HUES48 (cell line): ENCODE data around the gene CTNNBL1.

Experiments
- H3K27ac ChIP-seq: one replicate; pipeline ENCODE4 v1.7.0; 2013; ENCODE audit warnings: low read depth, low read length, inconsistent platforms
- H3K27me3 ChIP-seq: 2 replicates; pipeline ENCODE4 v1.6.1; 2013; ENCODE audit warnings: mild to moderate bottlenecking, low read length; ENCODE audit not compliant: control insufficient read depth, insufficient read depth
- H3K36me3 ChIP-seq: 2 replicates; pipeline ENCODE4 v1.6.1; 2013; ENCODE audit warnings: low read length; ENCODE audit not compliant: control insufficient read depth, insufficient read depth
- H3K4me1 ChIP-seq: 2 replicates; pipeline ENCODE4 v1.6.1; 2013; ENCODE audit warnings: mild to moderate bottlenecking, low read length; ENCODE audit not compliant: control insufficient read depth, insufficient read depth
- H3K4me3 ChIP-seq: 2 replicates; pipeline ENCODE4 v1.5.1; 2013; ENCODE audit warnings: mild to moderate bottlenecking, low read depth, low read length
- H3K9ac ChIP-seq: 2 replicates; pipeline ENCODE4 v1.6.1; 2013; ENCODE audit warnings: mild to moderate bottlenecking, low read depth, low read length, moderate library complexity
- H3K9me3 ChIP-seq: 2 replicates; pipeline ENCODE4 v1.6.1; 2013; ENCODE audit warnings: low read length; ENCODE audit not compliant: control insufficient read depth, insufficient read depth

The CTNNBL1 gene

GRCh38 chr20:37841389-37841788 lies 147.6 kb downstream of the CTNNBL1 start:
- no peak overlapping the region for H3K9ac ChIP-seq
- H3K36me3 ChIP-seq: peaks cover 18% of the 10 kb centered on the region; the same call in 1 of the 2 replicates

GRCh38 chr20:37841971-37842370 lies 148.1 kb downstream of the CTNNBL1 start:
- H3K27ac ChIP-seq: peak overlapping the region; percentile 5
- H3K9ac ChIP-seq: no peak overlapping the region
- peaks cover 18% of the 10 kb centered on the region for H3K4me1 ChIP-seq
- no peaks in the 10 kb centered on the region for H3K27me3 ChIP-seq
- no peak overlapping the region for H3K4me3 ChIP-seq
- peaks cover 18% of the 10 kb centered on the region; the same call in 1 of the 2 replicates for H3K36me3 ChIP-seq
- H3K9me3 ChIP-seq: no peaks in the 10 kb centered on the region

More at GRCh38 chr20:37841389-37841788, 147.6 kb downstream of the CTNNBL1 start:
- Histone ChIP-seq H3K4me3 (no peak overlapping the region), H3K9me3 (no peaks in the 10 kb centered on the region), H3K4me1 (peaks cover 12% of the 10 kb centered on the region), H3K27me3 (no peaks in the 10 kb centered on the region), H3K27ac (peak overlapping the region; percentile 23)

GRCh38 chr20:37845241-37845681 lies 151.4 kb downstream of the CTNNBL1 start:
- Histone ChIP-seq H3K9ac (no peak overlapping the region), H3K4me3 (no peak overlapping the region), H3K27me3 (no peaks in the 10 kb centered on the region), H3K27ac (peak overlapping the region; percentile 62), H3K4me1 (peaks cover 27% of the 10 kb centered on the region), H3K9me3 (no peaks in the 10 kb centered on the region), H3K36me3 (peaks cover 18% of the 10 kb centered on the region)

GRCh38 chr20:37845878-37846277 lies 152.0 kb downstream of the CTNNBL1 start:
- H3K27ac ChIP-seq: peak overlapping the region; percentile 72
- peaks cover 27% of the 10 kb centered on the region for H3K4me1 ChIP-seq
- no peaks in the 10 kb centered on the region for H3K9me3 ChIP-seq
- H3K36me3 ChIP-seq: peaks cover 15% of the 10 kb centered on the region
- H3K4me3 ChIP-seq: no peak overlapping the region
- H3K9ac ChIP-seq: no peak overlapping the region
- no peaks in the 10 kb centered on the region for H3K27me3 ChIP-seq

- Histone ChIP-seq H3K36me3 (peaks cover 15% of the 10 kb centered on the region), H3K27ac (peak overlapping the region; percentile 72), H3K27me3 (no peaks in the 10 kb centered on the region), H3K9ac (no peak overlapping the region), H3K9me3 (no peaks in the 10 kb centered on the region), H3K4me1 (peaks cover 27% of the 10 kb centered on the region), H3K4me3 (no peak overlapping the region)
Observed at GRCh38 chr20:37846573-37846972, 152.7 kb downstream of the CTNNBL1 start.

GRCh38 chr20:37848706-37849105 lies 154.9 kb downstream of the CTNNBL1 start:
- Histone ChIP-seq H3K27ac (no peak overlapping the region), H3K4me3 (no peak overlapping the region), H3K36me3 (peaks cover 13% of the 10 kb centered on the region)

GRCh38 chr20:37849156-37849555 lies 155.3 kb downstream of the CTNNBL1 start:
- Histone ChIP-seq H3K4me3 (no peak overlapping the region), H3K36me3 (peaks cover 15% of the 10 kb centered on the region), H3K9ac (no peak overlapping the region), H3K9me3 (no peaks in the 10 kb centered on the region), H3K4me1 (peaks cover 24% of the 10 kb centered on the region), H3K27me3 (no peaks in the 10 kb centered on the region), H3K27ac (no peak overlapping the region)

More at GRCh38 chr20:37848706-37849105, 154.9 kb downstream of the CTNNBL1 start:
- Histone ChIP-seq H3K9ac (no peak overlapping the region), H3K4me1 (peaks cover 24% of the 10 kb centered on the region), H3K9me3 (no peaks in the 10 kb centered on the region), H3K27me3 (no peaks in the 10 kb centered on the region)

- peaks cover 15% of the 10 kb centered on the region for H3K36me3 ChIP-seq
- H3K4me3 ChIP-seq: no peak overlapping the region
- H3K9ac ChIP-seq: no peak overlapping the region
- H3K27me3 ChIP-seq: no peaks in the 10 kb centered on the region
- peaks cover 24% of the 10 kb centered on the region for H3K4me1 ChIP-seq
- H3K9me3 ChIP-seq: no peaks in the 10 kb centered on the region
- H3K27ac ChIP-seq: no peak overlapping the region
Observed at GRCh38 chr20:37849566-37849965, 155.7 kb downstream of the CTNNBL1 start.

GRCh38 chr20:37850036-37850592 lies 156.3 kb downstream of the CTNNBL1 start:
- H3K27me3 ChIP-seq: no peaks in the 10 kb centered on the region
- H3K9me3 ChIP-seq: no peaks in the 10 kb centered on the region
- H3K27ac ChIP-seq: no peak overlapping the region
- H3K9ac ChIP-seq: no peak overlapping the region
- H3K4me1 ChIP-seq: peaks cover 24% of the 10 kb centered on the region
- H3K4me3 ChIP-seq: no peak overlapping the region
- peaks cover 15% of the 10 kb centered on the region for H3K36me3 ChIP-seq

- no peak overlapping the region for H3K27ac ChIP-seq
- H3K4me3 ChIP-seq: no peak overlapping the region
- H3K9me3 ChIP-seq: no peaks in the 10 kb centered on the region
- H3K4me1 ChIP-seq: peaks cover 20% of the 10 kb centered on the region
- H3K9ac ChIP-seq: no peak overlapping the region
- peaks cover 15% of the 10 kb centered on the region for H3K36me3 ChIP-seq
- no peaks in the 10 kb centered on the region for H3K27me3 ChIP-seq
Observed at GRCh38 chr20:37850724-37851355, 157.0 kb downstream of the CTNNBL1 start.

- Histone ChIP-seq H3K9me3 (no peaks in the 10 kb centered on the region), H3K36me3 (peaks cover 15% of the 10 kb centered on the region), H3K4me1 (peaks cover 2% of the 10 kb centered on the region; the same call in 1 of the 2 replicates), H3K4me3 (no peak overlapping the region), H3K27me3 (no peaks in the 10 kb centered on the region), H3K9ac (no peak overlapping the region), H3K27ac (no peak overlapping the region)
Observed at GRCh38 chr20:37852666-37853065, 158.8 kb downstream of the CTNNBL1 start.
